Gastrocnemius medialis (tissue), 4 donors: ENCODE measurements around the gene TAMALIN.

Experiments
- CTCF ChIP-seq, 5 experiments: fragments of 450-650 bp in 3 of 5; fragments of 200-600 bp in 2 of 5; sonication (generic) in 2 of 5; IDR thresholded peaks in 4 of 5; conservative IDR thresholded peaks in 1 of 5; 1 replicate in 4 of 5; 2 replicates in 1 of 5; pipeline ENCODE4 v1.5.1; 2016 to 2019; ENCODE audit warnings: antibody characterized with exemption in 5 of 5, mild to moderate bottlenecking in 3 of 5, moderate library complexity in 3 of 5
- POLR2A ChIP-seq, 2 donors: fragments of 450-650 bp; IDR thresholded peaks; one replicate each; pipeline ENCODE4 v1.6.1; 2017; ENCODE audit warnings: antibody characterized with exemption in 2 of 2, mild to moderate bottlenecking in 2 of 2, moderate library complexity in 2 of 2

- TF ChIP-seq POLR2A (IDR thresholded peaks at IDR 0.05) (no peak), CTCF (IDR thresholded peaks at IDR 0.05 in 4 of 5, conservative IDR thresholded peaks at IDR 0.05 in 1 of 5) (no peak)
Measured at GRCh38 chr12:52011602-52012214, 5.0 kb downstream of the TAMALIN start.
